ENCODE measurements around the gene PPP1R7.

The PPP1R7 gene

DNA sequence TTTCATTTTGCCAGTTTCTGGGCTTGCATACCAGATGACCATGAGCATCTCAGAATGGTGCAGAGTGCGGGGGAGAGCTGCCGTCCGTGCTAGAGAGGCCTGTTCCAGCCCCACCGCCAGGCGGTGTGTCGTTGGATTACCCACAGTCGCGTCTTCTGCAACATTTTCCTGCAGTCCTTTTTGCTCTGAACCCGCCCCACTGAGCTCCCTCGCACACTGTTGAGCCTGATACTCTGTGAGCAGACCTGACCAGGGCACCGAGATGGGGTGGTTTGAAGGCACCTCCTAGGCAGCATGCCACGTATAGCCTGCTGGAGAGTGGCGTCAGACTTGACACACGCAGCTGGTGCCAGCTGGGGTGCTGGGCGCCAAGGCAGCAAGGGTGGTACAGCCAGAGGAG is 18.1 kb downstream of the PPP1R7 start:
- DNase-seq (ENCODE audit: low read depth): no peak

DNA sequence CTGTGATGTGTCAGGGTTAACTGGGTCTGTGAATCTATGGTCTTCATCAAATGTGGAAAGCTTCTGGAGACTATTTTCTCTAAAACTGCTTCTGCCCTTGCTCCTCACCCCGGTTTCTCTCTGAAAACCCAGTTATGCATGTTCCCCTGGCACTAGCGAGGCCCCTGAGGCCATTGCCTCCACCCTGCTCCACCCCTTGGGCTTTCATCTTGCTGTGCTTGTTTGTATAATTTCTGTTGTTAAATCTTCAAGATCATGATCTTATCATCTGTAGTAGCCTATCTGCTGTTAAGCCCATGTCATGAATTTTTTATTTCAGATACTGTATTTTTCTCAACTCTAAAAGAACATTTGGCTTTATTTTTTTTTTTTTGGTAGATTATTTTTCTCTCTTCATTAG is 23.3 kb downstream of the PPP1R7 start:
- no peak for DNase-seq (ENCODE audit: low read depth)

DNA sequence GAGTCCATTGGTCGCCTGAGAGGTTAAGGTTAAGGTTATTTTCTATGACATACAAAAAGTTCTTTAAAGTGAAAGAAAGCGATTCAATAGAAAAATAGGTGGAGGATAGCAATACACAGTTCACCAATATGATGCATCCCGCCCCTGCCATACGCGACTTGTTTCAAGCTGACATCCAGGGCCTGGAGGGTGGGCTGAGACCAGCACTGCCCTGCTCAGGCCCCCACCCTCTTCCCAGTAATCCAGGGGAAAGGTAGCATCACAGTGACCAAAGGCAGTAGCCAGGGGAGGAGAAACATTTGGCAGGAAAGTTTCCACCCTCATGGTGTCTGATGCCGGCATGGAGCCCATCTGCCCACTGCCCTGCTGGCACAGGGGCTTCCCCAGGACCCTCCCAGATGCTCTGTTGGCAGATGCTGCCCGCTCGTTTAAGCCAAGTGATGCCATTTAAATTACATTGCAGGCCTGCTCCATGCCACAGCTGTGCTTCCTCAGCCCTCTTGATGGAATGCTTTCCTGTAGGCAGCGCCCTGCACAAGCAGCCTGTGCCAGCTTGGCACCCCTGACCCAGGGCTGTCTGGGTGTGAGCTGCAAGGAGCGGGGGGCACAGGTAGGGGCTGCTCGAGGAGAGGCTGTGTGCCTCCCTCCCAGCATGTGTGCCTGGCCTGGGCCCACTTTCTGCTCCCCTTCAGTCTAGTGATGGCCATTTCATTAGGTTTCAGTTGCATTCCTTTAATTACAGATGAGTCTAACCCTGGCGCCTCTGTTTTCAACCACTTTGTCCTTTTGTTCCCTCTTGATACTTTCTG is 27.5 kb downstream of the PPP1R7 start:
- DNase-seq (ENCODE audit: low read depth): no peak

DNA sequence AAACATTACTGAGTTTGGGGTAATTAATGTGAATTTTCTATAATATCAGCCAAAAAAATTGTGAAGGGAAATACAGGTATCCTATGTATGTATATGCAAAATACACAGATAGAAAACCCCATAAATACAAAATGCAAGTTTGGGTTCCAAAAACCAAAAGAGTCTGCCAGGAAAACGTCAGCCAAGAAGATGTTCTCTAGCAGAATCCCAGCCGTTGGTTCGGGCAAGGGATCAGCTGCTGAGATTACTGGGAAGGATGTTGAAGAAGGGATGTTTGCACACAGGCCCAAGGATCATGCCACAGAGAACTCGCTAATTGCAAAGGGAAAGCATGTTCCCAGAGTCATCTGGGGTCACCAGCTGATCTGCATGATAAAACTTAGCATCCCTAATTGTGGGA is 28.7 kb downstream of the PPP1R7 start:
- DNase-seq (ENCODE audit: low read depth): no peak

DNA sequence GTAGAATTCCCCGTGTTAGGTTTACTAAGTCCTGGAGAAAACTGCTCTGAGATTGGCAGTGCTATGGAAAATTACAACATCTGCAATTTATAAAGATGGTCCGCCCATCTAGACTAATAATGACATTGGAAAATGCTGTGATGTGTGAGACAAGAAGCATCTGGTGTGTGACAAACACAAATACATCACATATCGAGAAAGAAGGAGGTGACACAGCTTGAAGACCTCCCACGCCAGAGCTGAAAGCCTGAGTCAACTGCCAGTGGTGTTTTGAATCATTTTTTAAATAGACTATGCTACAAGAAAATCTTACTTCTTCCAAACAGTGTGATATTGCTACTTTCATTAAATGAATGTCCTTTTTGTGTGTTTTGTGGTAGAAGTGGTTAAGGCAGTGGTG is 29.6 kb downstream of the PPP1R7 start:
- DNase-seq (ENCODE audit: low read depth): no peak

DNA sequence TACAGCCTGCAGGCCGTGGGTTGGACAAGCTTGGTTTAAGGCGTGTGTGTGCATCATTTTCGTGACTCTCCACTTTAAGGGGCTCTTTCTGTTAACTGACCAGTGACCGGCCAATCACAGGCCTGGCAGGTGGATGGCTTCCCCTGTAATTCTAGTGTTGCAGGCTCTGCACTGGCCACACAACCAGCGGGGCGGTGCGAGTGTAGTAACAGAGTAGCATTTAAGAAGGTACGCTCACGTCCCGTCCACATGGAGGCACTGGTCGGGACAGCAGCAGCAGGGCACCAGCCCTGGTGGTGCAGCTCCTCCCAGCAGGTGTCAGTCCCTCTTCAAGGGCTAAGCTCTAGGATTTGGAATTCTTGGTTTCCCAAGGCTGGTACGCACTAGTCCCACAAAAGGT is 30.2 kb downstream of the PPP1R7 start:
- DNase-seq (ENCODE audit: low read depth): no peak

GRCh38 chr2:241182126-241182525 is 31.9 kb downstream of the PPP1R7 start:
- DNase-seq (ENCODE audit: low read depth): no peak

DNA sequence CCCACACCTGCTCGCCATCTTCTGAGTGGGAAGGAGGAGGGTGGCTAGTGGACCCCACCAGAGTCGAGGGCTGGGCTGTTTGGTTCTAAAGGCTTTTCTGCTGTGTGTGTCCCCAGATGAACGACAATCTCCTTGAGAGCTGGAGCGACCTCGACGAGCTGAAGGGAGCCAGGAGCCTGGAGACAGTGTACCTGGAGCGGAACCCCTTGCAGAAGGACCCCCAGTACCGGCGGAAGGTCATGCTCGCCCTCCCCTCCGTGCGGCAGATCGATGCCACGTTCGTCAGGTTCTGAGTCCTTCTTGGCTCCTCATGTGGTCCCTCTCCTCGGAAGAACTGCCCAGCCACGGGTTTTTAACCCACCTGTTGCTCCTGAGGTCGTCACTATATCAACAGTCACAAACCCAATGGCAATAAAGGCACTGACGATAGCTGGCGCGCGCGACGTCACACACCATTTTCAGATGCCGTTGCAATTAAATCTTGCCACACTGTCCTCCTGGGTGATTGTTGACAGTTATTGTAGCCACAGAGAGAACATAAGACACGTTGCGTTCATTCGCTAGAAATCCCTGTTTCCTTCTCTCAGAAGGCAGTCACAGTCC is 32.4 kb downstream of the PPP1R7 start:
- DNase-seq (ENCODE audit: low read depth): no peak

- no peak for DNase-seq (ENCODE audit: low read depth)
These were observed 33.0 kb downstream of the PPP1R7 start for GRCh38 chr2:241183221-241183620.

DNA sequence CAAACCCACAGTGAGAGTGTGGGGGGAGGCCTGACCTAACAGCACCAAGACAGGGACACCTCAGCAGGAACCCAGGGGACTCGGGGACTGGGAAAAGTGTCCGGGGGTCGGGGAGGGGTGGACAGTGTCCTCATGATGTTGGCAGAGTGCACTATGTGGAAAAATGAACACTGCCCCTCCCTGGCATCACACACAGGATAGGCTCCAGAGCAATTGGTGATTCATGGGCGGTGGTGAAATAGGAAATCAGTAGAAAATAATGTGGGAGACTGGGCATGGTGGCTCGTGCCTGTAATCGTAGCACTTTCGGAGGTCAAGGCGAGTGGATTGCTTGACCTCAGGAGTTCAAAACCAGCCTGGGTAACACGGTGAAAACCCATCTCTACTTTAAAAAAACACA is 34.6 kb downstream of the PPP1R7 start:
- DNase-seq (ENCODE audit: low read depth): no peak

- no peak for DNase-seq (ENCODE audit: low read depth)
These were observed 35.7 kb downstream of the PPP1R7 start for GRCh38 chr2:241185961-241186360.

- DNase-seq (ENCODE audit: low read depth): no peak
These were observed 37.0 kb downstream of the PPP1R7 start for GRCh38 chr2:241187101-241187917.

DNA sequence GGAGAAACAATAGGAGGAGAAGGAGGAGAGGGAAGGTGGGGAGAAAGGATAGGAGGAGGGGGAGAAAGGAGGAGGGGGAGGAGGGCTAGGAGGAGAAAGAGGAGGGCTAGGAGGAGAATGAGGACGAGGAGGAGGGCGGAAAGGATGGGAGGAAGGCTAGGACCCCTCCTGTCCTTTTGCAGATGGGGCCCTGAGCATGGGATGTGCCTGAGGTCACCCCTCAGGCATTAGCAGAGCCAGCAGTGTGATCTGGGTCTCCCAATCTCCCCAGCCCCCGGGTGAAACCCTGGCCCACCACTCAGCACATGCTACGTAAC is 37.6 kb downstream of the PPP1R7 start:
- no peak for DNase-seq (ENCODE audit: low read depth)

DNA sequence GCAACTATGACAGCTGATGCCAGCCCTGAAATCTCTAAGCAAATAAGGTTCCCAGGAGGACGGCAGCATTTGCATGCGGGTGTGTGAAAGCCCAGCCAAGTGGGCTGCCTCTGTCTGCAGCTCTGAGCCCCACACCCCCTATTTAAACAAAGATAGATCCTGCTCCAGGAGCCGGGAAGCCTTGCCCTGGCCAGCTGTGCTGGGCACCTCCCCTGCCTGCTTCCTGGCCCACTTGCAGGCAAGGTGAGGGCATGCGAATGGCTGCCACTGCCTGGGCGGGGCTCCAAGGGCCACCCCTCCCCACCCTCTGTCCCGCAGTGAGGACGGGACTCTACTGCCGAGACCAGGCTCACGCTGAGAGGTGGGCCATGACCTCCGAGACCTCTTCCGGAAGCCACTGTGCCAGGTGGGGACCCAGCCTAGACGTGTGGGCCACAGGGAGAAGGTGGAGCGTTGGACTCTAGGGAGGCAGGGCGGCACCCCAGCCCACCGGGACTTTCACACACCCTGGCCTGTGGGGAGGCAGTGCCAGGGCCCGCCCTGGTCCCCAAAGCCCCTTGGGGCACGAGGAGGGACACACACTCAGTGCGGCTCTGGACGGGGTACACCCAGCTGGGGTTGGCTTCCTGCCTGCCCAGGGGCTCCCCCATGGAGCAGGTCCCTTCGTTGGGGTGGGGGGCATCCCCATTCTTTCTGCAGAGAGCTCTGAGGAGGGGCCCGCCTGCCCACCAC is 38.3 kb downstream of the PPP1R7 start, which contains the start of gene ANO7:
TSS of gene ANO7 (plus strand) at position 317 of the 732 bp plus-strand sequence. CDS start 1,387 bp downstream, outside the sequence.
- no peak for DNase-seq (ENCODE audit: low read depth)

DNA sequence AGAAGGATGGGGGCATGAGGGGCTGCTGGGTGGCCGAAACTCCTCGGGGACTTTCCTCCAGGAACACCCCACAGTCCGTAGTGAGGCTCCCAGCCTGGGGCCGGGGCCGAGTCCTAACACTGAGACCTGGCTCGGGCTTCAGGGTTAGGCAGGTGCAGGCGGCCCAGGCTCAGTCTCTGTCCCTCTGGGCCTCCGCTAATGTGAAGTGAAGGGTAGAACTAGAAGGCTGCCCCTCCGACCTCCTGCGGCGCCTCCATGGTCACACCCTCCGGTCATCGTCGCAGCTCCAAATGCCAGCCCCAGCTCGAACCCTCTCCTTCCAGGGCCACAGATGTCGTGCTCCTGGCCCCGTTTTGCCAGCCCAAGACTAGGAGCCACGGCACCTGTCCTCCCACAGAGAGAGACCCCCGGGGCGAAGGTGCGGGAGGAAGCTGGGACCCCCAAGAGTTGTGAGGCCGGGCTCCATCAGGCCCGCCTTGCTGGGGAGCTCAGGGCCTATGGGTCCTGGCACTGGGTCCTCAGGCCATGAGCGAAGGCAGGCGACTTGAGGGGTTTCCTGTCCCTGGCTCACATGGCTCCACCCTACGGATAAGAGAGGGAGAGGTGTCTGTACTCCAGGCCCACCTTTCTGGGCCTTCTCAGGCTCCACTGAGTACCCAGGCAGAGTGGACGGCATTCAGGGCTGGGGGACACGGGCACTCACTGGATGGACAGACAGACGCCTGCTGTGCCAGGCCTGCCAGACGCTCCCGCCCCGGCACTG is 39.0 kb downstream of the PPP1R7 start:
- no peak for DNase-seq (ENCODE audit: low read depth)

DNA sequence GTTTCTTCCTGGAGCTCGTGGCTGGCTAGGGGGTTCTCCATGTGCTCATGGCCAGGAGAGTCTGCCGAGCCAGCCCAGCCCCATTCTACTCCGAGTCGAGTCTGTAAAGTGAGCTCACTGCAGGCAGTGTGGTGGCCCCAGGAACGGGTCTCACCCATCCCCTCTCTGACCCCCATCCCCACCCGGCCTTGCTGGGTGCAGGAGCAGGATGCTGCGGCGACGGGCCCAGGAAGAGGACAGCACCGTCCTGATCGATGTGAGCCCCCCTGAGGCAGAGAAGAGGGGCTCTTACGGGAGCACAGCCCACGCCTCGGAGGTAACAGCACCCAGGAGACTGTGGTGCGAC is 39.6 kb downstream of the PPP1R7 start:
- no peak for DNase-seq (ENCODE audit: low read depth)

DNA sequence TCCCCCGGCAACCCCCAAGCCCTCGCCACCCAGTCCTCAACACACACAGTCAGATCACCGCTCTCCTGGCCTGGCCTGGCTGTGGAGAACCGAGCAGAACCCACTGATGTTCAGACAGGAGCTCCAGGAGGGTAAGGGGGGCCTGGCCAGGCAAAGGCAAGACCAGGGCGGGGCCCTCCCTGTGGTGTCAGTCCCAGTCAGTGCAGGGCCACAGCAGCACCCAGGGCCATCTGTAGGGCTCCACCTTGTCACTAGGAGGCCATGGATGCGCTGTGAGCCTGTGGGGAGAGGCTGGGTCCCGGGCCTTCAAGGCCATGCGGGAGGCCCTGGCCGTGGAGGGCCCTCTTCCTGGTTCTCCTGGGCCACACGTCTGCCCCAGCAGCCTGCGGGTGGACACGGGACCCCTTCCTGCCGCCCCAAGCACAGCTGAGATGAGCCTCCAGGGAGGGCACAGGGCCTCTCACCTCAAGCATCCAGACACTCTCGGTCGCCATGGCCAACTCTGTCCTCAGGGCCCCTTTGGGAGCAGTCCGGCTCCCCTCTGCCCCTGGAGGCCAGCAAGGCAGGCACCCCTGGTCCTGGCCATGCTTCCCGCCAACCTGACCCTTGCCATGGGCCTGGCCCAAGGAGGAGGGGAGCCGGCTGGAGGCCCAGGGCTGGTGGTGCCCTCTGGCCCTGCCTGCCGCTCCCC is 40.2 kb downstream of the PPP1R7 start:
- no peak for DNase-seq (ENCODE audit: low read depth)

DNA sequence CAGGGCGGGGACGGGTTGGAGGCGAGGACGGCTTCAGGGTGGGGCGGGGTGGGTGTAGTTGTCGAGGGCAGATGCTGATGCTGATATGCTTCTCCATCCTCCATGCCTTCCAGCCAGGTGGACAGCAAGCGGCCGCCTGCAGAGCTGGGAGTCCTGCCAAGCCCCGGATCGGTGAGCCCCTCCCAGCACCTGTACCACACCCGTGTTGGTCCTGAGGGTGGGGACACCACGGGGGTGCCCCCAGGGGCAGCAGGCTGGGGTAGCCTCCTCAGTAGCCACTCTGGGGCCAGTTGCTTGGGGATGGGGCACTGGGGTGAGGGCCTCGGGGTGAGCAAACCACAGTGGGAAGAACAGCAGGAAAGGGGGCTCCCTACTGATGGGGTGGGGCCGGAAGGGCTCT is 40.8 kb downstream of the PPP1R7 start:
- no peak for DNase-seq (ENCODE audit: low read depth)

DNA sequence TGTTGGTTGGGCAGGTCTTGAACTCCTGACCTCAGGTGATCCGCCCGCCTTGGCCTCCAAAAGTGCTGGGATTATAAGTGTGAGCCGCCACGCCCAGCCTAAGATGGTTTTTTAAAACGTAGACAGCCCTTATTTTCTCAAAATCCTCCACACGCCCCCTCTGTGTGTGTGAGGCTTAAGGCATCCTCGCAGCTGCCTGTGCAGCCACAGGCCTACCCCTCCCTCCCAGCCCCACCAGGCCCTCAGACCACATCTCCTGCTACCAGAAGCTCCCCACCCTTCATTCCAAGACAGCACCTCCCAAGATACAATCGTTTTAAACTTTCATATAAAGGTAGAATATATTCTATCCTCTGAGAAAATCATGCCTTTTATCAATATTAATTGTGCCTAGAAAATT is 43.0 kb downstream of the PPP1R7 start:
- no peak for DNase-seq (ENCODE audit: low read depth)

DNA sequence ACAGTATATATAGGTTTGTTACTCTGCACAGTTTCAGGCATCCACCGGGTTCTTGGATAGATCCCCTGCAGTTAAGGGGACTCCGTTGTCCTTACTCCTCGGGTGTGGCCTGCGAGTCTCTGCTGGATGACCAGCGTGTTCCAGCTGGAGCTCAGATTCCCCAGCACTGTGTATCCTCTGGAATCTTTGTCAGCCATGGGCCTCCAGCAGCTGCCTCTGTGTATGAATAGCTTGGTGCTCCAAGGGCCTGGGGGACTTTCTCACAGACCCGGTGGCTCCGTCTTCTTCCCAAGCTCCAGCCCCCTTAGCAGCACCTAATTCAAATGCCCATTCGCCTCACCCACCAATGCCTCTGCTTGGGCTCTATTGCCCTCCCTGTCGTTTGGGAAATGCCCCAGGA is 44.5 kb downstream of the PPP1R7 start:
- DNase-seq (ENCODE audit: low read depth): no peak

DNA sequence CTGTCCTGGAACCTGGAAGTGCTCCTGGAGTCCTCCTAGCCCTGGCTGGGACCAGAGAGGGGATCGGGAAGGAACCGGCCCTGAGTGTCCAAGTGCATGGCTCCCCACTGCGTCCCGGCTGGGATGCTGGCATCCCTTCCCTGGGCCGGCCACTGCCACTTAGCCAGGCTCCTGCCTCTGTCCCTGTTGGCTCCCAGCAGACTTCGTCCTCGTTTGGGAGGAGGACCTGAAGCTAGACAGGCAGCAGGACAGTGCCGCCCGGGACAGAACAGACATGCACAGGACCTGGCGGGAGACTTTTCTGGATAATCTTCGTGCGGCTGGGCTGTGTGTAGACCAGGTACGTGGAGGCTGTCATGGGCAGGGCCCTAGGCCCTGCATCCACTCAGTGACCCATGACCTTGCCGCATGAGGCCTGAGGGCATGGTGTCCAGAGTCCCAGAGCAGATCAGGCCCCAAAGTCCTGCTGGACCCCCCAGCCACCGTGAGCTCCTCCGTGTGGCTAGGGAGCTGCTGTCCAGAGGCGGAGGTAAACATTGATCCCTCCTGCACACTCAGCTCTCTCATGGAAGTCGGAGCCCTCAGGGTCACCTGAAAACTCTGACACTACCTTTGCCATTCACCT is 45.4 kb downstream of the PPP1R7 start:
- no peak for DNase-seq (ENCODE audit: low read depth)
